Thymus (tissue), 11 donors: ENCODE data around the gene CUL3. TPM values are rescaled to one million over a fixed set of nuclear protein-coding genes. Genes with fewer than 3 reads are reported as not detected.
"Not testable (repeated sequence)": the region's sequence is repeated elsewhere in the genome, so short reads cannot be mapped to it uniquely, and the experiment has no call there.

ENCODE experiments used
- DNase-seq, 9 donors: peaks; one replicate each; pipeline ENCODE4 v3.0.0-alpha.2; 2013; ENCODE audit warnings: low spot score in 9 of 9, low read depth in 6 of 9, missing footprints in 1 of 9
- H3K27ac ChIP-seq, 2 donors: one replicate each; pipeline ENCODE4 v1.5.1; 2013; ENCODE audit warnings: control low read depth in 1 of 2, low read depth in 1 of 2, low read length in 1 of 2, mild to moderate bottlenecking in 1 of 2, moderate library complexity in 1 of 2
- H3K27me3 ChIP-seq, 2 donors: one replicate each; pipeline ENCODE4 v1.5.1; 2013; ENCODE audit warnings: low read length in 1 of 2; ENCODE audit not compliant: control insufficient read depth in 2 of 2, insufficient read depth in 1 of 2
- H3K36me3 ChIP-seq, 2 donors: one replicate each; pipeline ENCODE4 v1.5.1; 2013; ENCODE audit warnings: low read length in 1 of 2, mild to moderate bottlenecking in 1 of 2, moderate library complexity in 1 of 2; ENCODE audit not compliant: control insufficient read depth in 2 of 2, insufficient read depth in 2 of 2
- H3K4me1 ChIP-seq, 2 donors: one replicate each; pipeline ENCODE4 v1.5.1; 2013; ENCODE audit warnings: low read length in 2 of 2; ENCODE audit not compliant: control insufficient read depth in 2 of 2, insufficient read depth in 2 of 2
- H3K4me3 ChIP-seq, 2 donors: one replicate each; pipeline ENCODE4 v1.5.1; 2013; ENCODE audit warnings: low read length in 2 of 2, control low read depth in 1 of 2, mild to moderate bottlenecking in 1 of 2
- H3K9me3 ChIP-seq, 2 donors: one replicate each; pipeline ENCODE4 v1.5.1; 2013; ENCODE audit warnings: low read length in 1 of 2, mild to moderate bottlenecking in 1 of 2; ENCODE audit not compliant: control insufficient read depth in 2 of 2, insufficient read depth in 1 of 2
- WGBS: extraction: QIAGEN DNeasy Blood & Tissue Kit; methylation state at CpG from one replicate; pipeline ENCODE4 v1.1.7; 2013; 5-methylcytosine and 5-hydroxymethylcytosine counted together
- polyA plus RNA-seq: library from polyadenylated mRNA; stranded (reverse); fragments of 200-250 nt; gene quantifications from one replicate; pipeline ENCODE4 v1.2.3, GENCODE V29; 2013
- total RNA-seq: library from RNA; stranded (reverse); fragments of 120-200 nt; gene quantifications from one replicate; pipeline ENCODE4 v1.2.4, GENCODE V29; 2013
- donor health status: healthy.

Gene CUL3
- total and polyA plus RNA-seq, 2 donors = 67.3 to 134 TPM

GRCh38 chr2:224608104-224608503 lies 22.9 kb upstream of the CUL3 start:
- no peak for DNase-seq
- Histone ChIP-seq H3K36me3 (no peaks in the 10 kb centered on the region), H3K27me3 (no peaks in the 10 kb centered on the region), H3K4me3 (no peak overlapping the region), H3K9me3 (peaks cover 0 to 8% of the 10 kb centered on the region in 2 donors), H3K27ac (no peak overlapping the region), H3K4me1 (no peaks in the 10 kb centered on the region)
- WGBS = 91% methylated on average over 3 of the region's 3 CpGs

DNA sequence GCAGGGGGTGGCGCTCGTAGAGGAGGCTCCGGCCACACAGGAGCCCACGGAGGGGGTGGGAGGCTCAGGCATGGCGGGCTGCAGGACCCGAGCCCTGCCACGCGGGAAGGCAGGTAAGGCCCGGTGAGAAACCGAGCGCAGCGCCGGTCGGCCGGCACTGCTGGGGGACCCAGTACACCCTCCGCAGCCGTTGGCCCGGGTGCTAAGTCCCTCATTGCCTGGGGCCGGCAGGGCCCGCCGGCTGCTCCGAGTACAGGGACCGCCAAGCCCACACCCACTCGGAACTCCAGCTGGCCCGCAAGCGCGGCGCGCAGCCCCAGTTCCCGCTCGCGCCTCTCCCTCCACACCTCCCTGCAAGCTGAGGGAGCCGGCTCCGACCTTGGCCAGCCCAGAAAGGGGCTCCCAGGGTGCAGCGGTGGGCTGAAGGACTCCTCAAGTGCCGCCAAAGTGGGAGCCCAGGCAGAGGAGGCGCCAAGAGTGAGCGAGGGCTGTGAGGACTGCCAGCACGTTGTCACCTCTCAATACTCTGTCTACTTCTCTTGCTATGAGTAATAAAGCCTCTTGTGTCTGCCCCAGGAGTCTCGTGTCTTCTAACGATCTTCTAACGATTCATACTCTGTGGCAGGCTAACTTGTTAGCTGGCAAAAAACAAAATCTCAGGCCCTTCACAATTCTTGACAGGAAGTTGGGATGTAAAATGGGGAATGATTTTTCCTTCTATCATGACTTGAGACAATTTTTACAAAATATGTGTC lies 18.8 kb upstream of the CUL3 start:
- H3K9me3 ChIP-seq = peaks cover 0 to 11% of the 10 kb centered on the region in 2 donors
- not testable (repeated sequence) for DNase-seq, H3K27me3 ChIP-seq, H3K4me3 ChIP-seq, H3K4me1 ChIP-seq, H3K27ac ChIP-seq, H3K36me3 ChIP-seq
- 98% methylated on average over 42 of the region's 42 CpGs for WGBS

GRCh38 chr2:224602778-224603375 lies 17.7 kb upstream of the CUL3 start:
- not testable (repeated sequence) for H3K4me1 ChIP-seq, H3K27ac ChIP-seq, H3K4me3 ChIP-seq, H3K36me3 ChIP-seq, DNase-seq, H3K27me3 ChIP-seq
- peaks cover 0 to 11% of the 10 kb centered on the region in 2 donors for H3K9me3 ChIP-seq
- WGBS = 19% methylated on average over 17 of the region's 17 CpGs

GRCh38 chr2:224601923-224602322 lies 16.8 kb upstream of the CUL3 start:
- no peaks in the 10 kb centered on the region for H3K36me3 ChIP-seq
- no peak overlapping the region for H3K27ac ChIP-seq
- WGBS = 92% methylated on average over 2 of the region's 2 CpGs
- H3K9me3 ChIP-seq = peaks cover 0 to 11% of the 10 kb centered on the region in 2 donors
- no peak for DNase-seq
- peaks cover 0 to 2% of the 10 kb centered on the region in 2 donors for H3K4me1 ChIP-seq
- no peak overlapping the region for H3K4me3 ChIP-seq
- no peaks in the 10 kb centered on the region for H3K27me3 ChIP-seq

DNA sequence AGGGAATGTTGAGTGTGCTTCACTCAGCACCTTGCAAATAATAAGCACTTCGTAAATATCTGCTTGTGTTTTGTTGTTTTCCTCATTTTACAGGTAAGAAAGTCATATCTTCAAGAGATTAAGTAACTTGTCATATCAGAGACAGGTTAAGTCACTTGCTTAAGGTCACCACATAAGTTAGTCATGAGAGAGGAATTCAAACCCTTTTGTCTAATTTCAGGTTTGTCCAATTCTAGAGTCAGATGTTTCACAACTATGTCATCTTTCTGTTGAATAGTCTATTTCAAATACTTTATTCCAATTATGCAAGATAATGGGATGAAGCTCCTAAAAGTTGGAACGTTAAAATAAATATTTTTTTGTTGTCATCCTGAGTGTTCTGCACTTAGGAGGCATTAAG lies 13.5 kb upstream of the CUL3 start:
- WGBS = over 99% methylated on average over 2 of the region's 2 CpGs

DNA sequence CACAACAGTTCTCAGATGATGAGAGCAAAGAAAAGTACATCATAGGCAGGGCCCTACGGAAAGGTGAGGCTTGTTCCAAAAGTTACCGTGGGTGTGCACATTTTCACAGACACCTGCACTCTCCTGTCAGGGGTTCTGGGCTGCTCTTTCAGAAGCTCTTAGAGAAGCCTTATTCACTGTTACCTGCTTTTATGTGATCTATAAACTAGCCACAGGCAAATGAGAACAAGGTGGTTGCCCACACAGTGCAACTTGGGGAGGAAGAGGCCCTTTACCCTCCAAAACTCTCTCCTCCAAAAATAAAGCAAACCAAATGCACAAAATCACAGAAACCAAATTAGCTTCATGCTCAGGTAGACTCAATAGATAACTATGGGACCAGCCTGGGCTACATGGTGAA lies 11.1 kb upstream of the CUL3 start:
- H3K9me3 ChIP-seq = no peaks in the 10 kb centered on the region
- no peaks in the 10 kb centered on the region for H3K27me3 ChIP-seq
- H3K4me1 ChIP-seq = no peaks in the 10 kb centered on the region
- no peak overlapping the region for H3K4me3 ChIP-seq
- 94% methylated on average over 2 of the region's 2 CpGs for WGBS
- no peak for DNase-seq
- no peaks in the 10 kb centered on the region for H3K36me3 ChIP-seq
- no peak overlapping the region for H3K27ac ChIP-seq

More for the DNA sequence above, 13.5 kb upstream of the CUL3 start:
- Histone ChIP-seq H3K27ac (no peak overlapping the region), H3K4me3 (no peak overlapping the region), H3K4me1 (peaks cover 0 to 2% of the 10 kb centered on the region in 2 donors), H3K27me3 (no peaks in the 10 kb centered on the region), H3K9me3 (peaks cover 0 to 7% of the 10 kb centered on the region in 2 donors), H3K36me3 (no peaks in the 10 kb centered on the region)
- no peak for DNase-seq

- no peak overlapping the region for H3K27ac ChIP-seq
- WGBS = 97% methylated on average over 4 of the region's 4 CpGs
- no peak overlapping the region for H3K4me3 ChIP-seq
- H3K9me3 ChIP-seq = no peaks in the 10 kb centered on the region
- H3K4me1 ChIP-seq = no peaks in the 10 kb centered on the region
- no peaks in the 10 kb centered on the region for H3K27me3 ChIP-seq
- no peak for DNase-seq
- H3K36me3 ChIP-seq = no peaks in the 10 kb centered on the region
Measured at GRCh38 chr2:224595518-224595917, 10.4 kb upstream of the CUL3 start.

DNA sequence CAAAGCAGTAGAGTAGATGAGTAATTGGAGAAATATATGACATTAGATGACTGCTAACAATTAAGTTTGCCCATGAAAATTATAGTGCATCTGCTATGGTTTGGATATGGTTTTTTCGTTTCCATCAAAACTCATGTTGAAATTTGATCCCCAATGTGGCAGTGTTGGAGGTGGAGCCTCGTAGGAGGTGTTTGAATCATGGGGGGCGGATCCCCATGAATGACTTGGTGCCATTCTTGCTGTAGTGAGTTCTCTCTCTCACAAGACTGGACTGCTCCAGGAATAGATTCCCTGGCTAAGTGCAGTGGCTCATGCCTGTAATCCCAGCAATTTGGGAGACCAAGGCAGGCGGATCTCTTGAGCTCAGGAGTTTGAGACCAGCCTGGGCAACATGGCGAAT lies 9.7 kb upstream of the CUL3 start:
- Histone ChIP-seq H3K36me3 (no peaks in the 10 kb centered on the region), H3K27me3 (no peaks in the 10 kb centered on the region)
- WGBS = 97% methylated on average over 5 of the region's 5 CpGs

GRCh38 chr2:224591220-224591619 lies 6.1 kb upstream of the CUL3 start:
- no peak overlapping the region for H3K27ac ChIP-seq
- no peaks in the 10 kb centered on the region for H3K4me1 ChIP-seq
- no peaks in the 10 kb centered on the region for H3K27me3 ChIP-seq
- WGBS = 28% methylated on average over 2 of the region's 2 CpGs
- H3K36me3 ChIP-seq = no peaks in the 10 kb centered on the region
- H3K4me3 ChIP-seq = no peak overlapping the region
- H3K9me3 ChIP-seq = no peaks in the 10 kb centered on the region
- no peak for DNase-seq

More for the DNA sequence above, 9.7 kb upstream of the CUL3 start:
- Histone ChIP-seq H3K4me1 (no peaks in the 10 kb centered on the region), H3K9me3 (no peaks in the 10 kb centered on the region), H3K27ac (no peak overlapping the region), H3K4me3 (no peak overlapping the region)
- DNase-seq = no peak
